Suppressor macrophage treated with lipopolysaccharide for 4 hours (primary cell): ENCODE measurements around the gene STX18.

Experiments used
- DNase-seq: peaks from one replicate; pipeline ENCODE4 v3.0.0-alpha.2; 2020

The STX18 gene

GRCh38 chr4:4416981-4417380 lies 124.9 kb downstream of the STX18 start:
- no peak for DNase-seq

DNA sequence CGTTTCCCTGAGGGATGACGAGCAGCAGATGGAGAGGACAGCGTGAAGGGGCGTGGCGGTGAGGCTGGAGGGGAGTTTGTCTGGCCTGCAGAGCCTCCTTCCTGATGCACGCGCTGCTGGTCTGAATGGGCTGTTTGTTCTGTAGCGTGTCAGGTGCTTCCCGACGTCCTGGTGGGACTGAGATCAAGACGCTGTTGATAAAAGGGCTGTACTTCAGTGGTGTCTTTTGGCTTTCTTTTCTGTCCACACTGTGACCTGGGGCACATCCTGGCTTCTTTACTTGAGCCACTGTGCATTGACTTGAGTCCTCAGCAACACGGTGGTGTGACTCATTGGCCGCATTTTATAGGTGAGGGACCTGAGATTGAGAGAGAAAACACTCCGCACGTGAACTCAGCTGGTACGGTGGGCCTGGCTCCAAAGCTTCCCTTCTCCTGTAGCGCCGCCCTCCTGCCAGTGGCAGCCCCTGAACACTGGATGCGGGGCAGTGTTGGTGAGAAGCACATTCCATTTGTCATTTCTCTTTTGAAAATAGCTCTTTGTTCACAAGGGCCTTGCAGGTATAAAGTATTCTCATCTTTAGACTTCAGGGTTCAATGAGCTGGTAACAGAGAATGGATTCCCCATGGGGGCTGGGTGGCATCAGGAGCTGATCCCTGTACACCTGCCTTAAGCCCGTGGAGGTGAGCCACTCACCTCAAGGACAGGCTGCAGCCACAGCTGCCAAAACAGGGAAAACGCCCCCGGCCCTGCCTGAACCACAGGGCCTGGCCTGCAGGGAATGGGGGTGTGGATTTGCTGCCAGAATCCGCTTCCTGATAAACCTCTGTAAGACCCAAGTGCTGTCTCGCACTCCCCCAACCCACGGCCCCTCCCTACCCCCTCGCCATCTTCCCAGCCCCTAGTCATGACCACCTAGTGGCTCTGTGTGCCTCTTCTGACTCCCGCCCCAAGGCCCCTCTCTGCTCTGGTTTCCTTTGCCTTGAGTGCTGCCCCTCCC lies 125.7 kb downstream of the STX18 start:
- DNase-seq = no peak

- no peak for DNase-seq
These were observed 126.6 kb downstream of the STX18 start for GRCh38 chr4:4415107-4415805.

DNA sequence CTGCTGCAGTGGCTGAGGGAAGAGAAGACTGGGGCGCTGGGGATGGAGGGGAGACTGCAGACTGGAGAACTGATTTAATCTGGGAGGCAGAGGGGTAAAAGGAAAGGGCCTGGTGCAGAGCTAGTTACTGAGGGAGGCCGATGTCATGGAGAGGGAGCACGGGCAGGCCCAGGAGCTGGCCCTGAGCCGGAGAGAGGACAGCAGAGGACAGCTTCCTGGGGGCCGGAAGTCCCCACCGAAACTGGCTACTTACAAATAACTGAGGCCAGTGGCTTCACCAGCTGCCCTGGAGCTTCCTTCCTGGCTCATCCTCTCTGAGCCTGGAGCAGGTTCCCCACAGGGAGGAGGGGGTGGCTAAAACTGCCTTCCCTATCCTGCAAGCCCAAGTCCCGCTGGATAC lies 128.0 kb downstream of the STX18 start:
- DNase-seq = no peak

DNA sequence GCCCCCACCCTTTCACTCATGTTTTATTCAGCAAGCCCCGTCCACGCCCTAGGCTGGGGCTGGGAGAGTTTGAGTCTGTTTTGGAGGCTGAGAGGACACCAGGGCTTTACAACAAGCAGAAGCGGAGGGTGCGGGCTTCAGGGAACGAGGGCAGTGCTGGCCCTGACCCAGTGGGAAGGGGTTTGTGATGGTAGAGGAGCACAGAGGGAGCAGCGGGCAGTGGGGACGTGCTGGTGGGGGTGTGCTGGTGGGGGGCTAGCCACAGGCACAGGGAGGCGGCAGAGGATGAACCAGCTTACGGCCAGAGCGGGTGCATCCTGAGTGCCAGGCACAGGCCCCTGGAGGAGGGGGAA lies 128.5 kb downstream of the STX18 start:
- no peak for DNase-seq

- DNase-seq = no peak
These were observed 129.0 kb downstream of the STX18 start for GRCh38 chr4:4412641-4413372.

DNA sequence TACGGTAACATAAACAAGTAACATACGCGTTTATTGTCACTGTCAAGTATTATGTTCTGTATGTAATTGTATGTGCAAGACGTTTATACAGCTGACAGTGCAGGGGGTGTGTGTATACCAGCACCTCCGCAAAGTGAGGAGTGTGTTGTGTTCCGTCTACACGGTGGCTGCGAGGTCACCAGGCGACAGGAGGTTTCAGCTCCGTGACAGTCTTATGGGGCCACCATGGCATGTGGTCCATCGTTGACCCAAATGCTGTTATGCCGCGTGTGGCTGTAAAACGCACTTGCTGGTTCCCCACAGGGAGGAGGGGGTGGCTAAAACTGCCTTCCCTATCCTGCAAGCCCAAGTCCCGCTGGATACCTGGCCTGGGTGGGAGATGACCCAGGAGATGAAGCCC lies 129.9 kb downstream of the STX18 start:
- no peak for DNase-seq

- no peak for DNase-seq
These were observed 131.6 kb downstream of the STX18 start for GRCh38 chr4:4410271-4410670.

DNA sequence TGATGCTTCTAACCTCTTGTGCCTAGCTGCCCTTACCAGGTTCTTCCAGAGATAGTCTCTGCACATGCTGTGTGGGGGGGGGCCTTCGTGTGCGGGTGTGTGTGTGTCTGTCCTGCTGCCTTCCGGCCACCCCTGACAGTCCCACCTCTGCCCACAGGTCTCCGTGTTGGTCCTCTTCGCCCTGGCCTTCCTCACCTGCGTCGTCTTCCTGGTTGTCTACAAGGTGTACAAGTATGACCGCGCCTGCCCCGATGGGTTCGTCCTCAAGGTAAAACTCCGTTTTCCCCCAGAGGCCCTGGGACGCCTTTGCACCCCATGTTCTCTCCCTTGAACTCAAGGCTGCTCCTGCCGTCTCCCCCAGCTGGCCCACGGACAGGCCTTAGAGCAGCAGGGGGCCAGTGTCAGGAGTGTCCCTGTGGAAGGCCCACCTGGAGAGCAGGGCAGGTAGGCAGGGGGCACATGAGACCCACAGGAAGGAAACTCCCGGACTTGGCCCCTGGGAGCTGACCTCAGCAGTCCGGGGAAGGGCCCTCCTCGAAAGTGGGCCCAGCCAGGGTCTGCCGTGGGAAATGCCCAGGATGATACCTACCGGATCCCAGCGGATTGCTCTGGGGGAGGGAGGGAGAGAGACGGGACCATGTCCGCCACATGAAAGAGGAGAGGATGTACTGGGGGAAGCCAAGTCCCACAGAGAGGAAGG lies 132.3 kb downstream of the STX18 start:
- DNase-seq = no peak

DNA sequence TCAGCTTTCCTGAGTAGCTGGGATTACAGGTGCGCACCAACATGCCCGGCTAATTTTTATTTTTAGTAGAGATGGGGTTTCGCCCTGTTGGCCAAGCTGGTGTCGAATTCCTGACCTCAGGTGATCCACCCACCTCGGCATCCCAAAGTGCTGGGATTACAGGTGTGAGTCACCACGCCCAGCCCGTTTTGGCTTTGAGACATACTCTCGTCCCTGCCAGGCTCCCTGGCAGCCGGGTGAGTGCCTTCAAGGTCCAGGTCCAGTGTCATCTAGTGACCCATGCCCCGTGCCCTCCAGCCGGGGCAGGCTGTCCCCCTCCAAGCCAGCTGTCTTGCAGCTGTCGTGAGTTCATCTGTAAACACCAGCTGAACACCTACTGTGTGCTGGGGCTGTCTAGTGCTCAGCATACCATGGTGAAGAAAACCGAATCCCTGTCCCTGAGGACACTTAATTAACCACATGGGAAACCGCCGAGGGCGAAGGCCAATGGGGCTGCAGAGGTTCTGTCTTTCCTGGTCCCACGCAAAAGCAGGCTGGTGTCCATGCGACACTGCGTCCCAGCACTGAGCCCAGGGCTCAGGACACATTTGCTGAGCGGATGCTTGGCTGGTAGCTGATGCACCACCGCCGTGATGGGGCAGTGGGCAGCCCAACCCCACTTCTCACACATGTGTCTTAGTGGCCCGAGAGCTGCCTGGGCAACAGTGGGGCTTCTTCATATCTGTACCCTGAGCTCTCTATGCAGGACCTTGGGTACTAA lies 133.1 kb downstream of the STX18 start:
- no peak for DNase-seq

- no peak for DNase-seq
These were observed 133.7 kb downstream of the STX18 start for GRCh38 chr4:4408132-4408523.

DNA sequence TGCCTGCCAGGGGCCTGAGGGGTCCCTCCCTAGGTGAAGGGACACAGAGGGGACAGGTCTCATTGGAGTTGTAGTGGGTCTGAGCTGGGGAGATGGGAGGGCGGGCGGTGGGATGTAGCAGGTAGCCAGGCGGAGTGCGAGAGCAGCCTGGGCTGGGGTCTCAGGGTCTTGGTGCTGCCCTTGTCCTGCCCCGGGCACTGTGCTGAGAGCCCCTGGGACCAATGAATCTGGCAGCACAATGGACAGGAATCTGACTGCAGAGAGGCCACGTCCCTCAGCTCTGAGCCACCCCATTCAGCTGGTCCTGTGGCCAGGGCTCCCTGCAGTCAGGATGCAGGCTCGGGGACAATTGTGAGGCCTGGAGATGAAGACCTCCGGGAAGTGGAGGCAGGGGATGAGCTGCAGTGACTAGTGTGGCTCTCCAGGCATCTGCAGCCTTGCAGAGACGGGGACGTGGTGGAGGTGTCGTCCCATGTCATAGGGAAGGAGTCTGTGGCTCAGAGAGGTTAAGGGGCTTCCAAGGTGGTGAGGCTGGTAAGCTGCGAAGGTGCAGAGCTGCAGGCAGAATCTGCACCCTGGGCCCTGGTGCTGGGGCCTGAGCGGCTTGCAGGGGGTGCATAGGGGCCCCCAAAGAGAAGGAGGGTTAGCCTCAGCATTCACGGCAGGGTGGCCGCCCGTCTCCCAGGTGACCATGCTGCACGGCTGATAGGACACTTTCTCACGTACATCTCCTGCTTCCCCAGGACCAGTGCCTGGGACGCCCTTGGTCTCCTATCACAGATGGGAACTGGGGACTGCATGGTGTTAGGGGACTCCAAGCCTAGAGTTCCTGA lies 134.3 kb downstream of the STX18 start:
- DNase-seq = no peak

GRCh38 chr4:4406455-4407298 lies 135.2 kb downstream of the STX18 start:
- DNase-seq = no peak

DNA sequence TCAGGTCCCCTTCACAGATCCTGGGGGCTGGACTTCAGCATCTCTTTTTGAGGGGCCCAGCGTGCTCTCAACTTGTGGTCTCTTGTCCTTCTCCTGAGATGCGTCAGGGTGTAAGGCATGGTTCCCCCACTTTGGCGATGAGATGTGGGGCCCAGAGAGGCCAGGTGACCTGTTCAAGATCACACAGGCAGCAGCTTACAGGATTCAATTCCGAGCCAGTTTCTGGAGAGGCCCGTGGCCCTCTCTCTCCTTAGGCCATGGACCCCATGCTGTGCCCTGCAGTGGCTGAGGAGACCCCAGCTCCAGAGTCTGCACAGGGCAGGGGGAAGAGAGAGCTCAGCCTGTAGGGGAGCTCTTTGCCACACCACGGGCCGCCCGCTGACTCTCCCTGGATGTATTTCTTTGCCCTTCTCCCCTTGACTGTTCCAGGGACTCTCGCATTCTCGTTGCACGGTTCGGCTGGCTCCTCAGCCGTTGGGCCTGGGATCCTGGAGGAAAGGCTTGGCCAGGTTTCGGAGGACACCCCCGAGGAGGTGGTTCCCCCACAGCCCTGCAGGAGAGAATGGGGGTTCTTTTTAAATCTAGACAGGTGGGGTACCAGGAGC lies 136.4 kb downstream of the STX18 start:
- DNase-seq = no peak

GRCh38 chr4:4402966-4403365 lies 138.9 kb downstream of the STX18 start:
- DNase-seq = no peak

DNA sequence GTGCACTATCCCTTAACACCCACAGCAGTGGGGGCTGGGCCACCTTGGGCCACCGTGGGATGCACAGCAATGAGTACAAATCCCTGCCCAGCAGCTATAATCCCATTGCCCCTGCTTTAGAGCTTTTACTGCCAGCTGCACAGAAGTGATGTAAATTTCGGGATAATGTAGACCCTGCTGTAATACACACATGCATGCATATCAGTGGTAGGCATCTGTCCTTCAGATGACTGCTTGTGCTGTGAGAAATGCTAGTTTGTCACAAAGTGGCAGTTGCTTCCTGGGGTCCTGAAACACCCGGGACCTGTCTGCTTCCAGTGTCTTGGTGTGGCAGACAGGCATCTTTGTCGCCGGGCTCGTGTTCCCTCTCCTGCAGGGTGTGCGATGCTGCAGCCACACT lies 140.8 kb downstream of the STX18 start:
- no peak for DNase-seq

DNA sequence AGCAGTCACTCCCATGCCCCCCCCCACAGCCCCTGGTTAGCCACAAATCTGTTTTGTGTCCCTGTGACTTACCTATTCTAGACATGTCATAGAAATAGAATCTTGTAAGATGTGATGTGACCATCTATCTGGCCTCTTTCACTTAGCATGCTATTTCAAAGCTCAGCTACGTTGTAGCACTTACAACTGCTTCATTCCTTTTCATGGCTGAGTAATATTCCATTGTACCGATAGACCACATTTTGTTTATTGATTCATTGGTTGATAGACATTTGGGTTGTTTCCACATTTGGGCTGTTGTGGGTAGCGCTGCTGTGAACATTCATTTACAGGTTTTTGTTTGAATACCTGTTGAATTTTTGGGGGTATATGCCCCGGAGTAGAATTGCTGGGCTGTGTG lies 143.4 kb downstream of the STX18 start:
- DNase-seq = no peak

GRCh38 chr4:4397441-4397819 lies 144.4 kb downstream of the STX18 start:
- no peak for DNase-seq

DNA sequence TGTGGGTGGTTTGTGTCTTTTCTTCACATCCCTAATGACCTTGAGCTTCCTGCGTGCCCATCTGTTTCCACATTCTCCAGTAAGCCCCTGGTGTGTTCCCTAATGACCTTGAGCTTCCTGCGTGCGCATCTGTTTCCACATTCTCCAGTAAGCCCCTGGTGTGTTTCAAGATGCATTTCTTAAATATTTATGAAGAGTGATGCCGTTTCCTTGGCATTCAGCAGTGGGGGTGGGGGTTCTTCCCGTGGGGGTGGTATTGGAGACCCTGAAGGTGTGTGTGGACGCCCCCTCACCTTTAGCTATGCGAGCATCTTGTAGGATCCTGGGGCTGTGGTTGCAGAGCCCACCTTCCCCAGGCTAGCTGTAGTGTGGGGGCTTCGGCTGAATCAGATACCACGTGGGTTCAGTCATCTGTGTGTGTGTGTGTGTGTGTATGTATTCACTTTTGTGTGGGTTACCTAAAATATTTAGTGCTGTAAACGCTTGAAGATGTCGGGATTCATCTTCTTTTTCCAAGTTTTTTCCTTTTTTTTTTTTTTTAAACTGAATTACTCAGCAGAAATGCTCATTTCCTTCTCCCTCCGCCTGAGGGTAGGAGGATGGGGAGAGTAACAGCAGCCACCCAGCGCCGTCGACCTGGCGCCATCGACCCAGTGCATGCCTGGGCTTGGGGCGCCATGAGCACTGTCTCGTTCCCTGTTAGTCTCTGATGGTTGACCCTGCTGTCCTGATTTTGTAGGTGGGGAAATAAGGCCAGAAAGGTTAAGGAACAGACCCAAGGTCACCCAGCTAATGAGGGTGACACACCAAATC lies 145.0 kb downstream of the STX18 start:
- DNase-seq = no peak
